HG03039 (cell line): ENCODE results near the gene SATB1.

Experiments
- ATAC-seq: cut with Tn5 transposase; IDR thresholded peaks from one replicate; pipeline ENCODE4 v1.9.1; 2021; ENCODE audit warnings: mild to moderate bottlenecking, moderate library complexity; ENCODE audit not compliant: unreplicated experiment

SATB1 gene

GRCh38 chr3:18402239-18402799 is 22.8 kb downstream of the SATB1 start:
- no peak for ATAC-seq

- no peak for ATAC-seq
Observed at GRCh38 chr3:18401300-18401961, 23.7 kb downstream of the SATB1 start.

GRCh38 chr3:18398448-18398847 is 26.7 kb downstream of the SATB1 start:
- no peak for ATAC-seq

GRCh38 chr3:18396428-18396827 is 28.7 kb downstream of the SATB1 start:
- ATAC-seq, result no peak

GRCh38 chr3:18394384-18394995 is 30.6 kb downstream of the SATB1 start:
- ATAC-seq, result no peak

- ATAC-seq, result no peak
Observed at GRCh38 chr3:18393906-18394305, 31.2 kb downstream of the SATB1 start.

GRCh38 chr3:18390024-18390660 is 35.0 kb downstream of the SATB1 start:
- ATAC-seq, result no peak

- ATAC-seq, result no peak
Observed at GRCh38 chr3:18389108-18389733, 35.9 kb downstream of the SATB1 start.

- no peak for ATAC-seq
Observed at GRCh38 chr3:18386274-18386890, 38.8 kb downstream of the SATB1 start.

GRCh38 chr3:18385706-18386105 is 39.4 kb downstream of the SATB1 start:
- no peak for ATAC-seq

- no peak for ATAC-seq
Observed at GRCh38 chr3:18382760-18383369, 42.3 kb downstream of the SATB1 start.

GRCh38 chr3:18379647-18380046 is 45.5 kb downstream of the SATB1 start:
- ATAC-seq, result no peak

GRCh38 chr3:18378218-18378617 is 46.9 kb downstream of the SATB1 start:
- no peak for ATAC-seq

- ATAC-seq, result no peak
Observed at GRCh38 chr3:18376682-18377081, 48.5 kb downstream of the SATB1 start.

GRCh38 chr3:18372786-18373405 is 52.2 kb downstream of the SATB1 start:
- no peak for ATAC-seq

- ATAC-seq, result no peak
Observed at GRCh38 chr3:18370672-18371071, 54.5 kb downstream of the SATB1 start.

GRCh38 chr3:18369551-18370185 is 55.5 kb downstream of the SATB1 start:
- ATAC-seq, result no peak

GRCh38 chr3:18366258-18366657 is 58.9 kb downstream of the SATB1 start:
- ATAC-seq, result no peak

GRCh38 chr3:18363338-18363737 is 61.8 kb downstream of the SATB1 start:
- ATAC-seq, result no peak

GRCh38 chr3:18357747-18358146 is 67.4 kb downstream of the SATB1 start:
- no peak for ATAC-seq
